Measurements from ENCODE around the gene KCNJ5.
"Not testable (repeated sequence)": the region's sequence is repeated elsewhere in the genome, so short reads cannot be mapped to it uniquely, and the experiment has no call there.

KCNJ5 gene

GRCh38 chr11:128915149-128915521, 24.0 kb downstream of the KCNJ5 start:
- DNase-seq = no peak

DNA sequence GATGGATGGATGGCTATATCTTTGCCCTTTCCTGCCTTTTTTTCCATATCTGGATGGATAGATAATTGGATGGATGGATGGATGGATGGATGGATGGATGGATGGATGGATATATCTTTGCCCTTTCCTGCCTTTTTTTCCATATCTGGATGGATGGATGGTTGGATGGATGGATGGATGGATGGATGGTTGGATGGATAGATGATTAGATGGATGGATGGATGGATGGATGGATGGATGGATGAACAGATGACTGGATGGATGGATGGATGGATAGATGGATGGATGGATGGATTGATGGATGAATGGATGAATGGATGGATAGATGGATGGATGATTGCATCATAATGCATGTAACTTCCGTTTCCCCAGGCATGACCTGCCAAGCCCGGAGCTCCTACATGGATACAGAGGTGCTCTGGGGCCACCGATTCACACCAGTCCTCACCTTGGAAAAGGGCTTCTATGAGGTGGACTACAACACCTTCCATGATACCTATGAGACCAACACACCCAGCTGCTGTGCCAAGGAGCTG, 24.9 kb downstream of the KCNJ5 start:
- DNase-seq = no peak

GRCh38 chr11:128916681-128917080, 25.5 kb downstream of the KCNJ5 start:
- no peak for DNase-seq

- DNase-seq = no peak
Observed at GRCh38 chr11:128917144-128917724, 26.1 kb downstream of the KCNJ5 start.

GRCh38 chr11:128919216-128919615, 28.1 kb downstream of the KCNJ5 start:
- no peak for DNase-seq

DNA sequence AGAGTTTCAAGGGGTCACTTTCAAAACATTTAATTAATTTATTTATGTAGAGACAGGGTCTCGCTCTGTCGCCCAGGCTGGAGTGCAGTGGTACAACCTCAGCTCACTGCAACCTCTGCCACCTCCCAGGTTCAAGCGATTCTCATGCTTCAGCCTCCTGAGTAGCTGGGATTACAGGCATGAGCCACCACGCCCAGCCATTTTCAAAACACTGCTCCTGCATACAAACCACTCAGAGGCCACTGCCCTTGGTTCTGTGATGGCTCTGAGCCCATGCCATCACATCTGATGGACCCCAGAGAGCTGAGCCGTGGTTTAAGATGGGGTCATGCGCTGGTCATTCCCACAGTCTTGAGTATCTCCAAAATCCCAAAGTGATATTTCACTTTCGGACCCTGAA, 28.5 kb downstream of the KCNJ5 start:
- DNase-seq = not testable (repeated sequence)

DNA sequence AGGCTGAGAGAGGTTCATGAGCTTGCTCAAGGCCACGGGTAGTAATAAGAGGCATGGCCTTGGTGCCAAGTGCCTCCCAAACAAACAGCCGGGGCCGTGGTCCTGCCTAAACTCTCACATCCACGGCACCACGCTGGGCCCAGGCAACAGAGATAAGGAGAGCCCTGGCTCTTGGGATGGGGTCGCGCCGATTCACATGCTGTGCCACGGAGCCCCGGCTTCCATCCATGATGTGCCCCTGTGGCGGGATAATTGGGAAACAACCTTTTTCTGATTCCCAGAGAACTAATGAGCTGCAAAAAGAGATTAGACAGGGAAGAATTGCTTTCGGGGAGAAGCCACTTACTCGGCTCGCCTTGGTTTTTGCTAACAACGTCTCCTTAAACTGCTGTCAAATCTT, 29.5 kb downstream of the KCNJ5 start:
- no peak for DNase-seq

GRCh38 chr11:128921793-128922192, 30.6 kb downstream of the KCNJ5 start:
- no peak for DNase-seq

- no peak for DNase-seq
Observed at GRCh38 chr11:128924104-128924503, 32.9 kb downstream of the KCNJ5 start.

- DNase-seq = no peak
Observed at GRCh38 chr11:128924510-128925249, 33.5 kb downstream of the KCNJ5 start.

- no peak for DNase-seq
Observed at GRCh38 chr11:128925250-128925600, 34.1 kb downstream of the KCNJ5 start.

GRCh38 chr11:128926000-128926399, 34.8 kb downstream of the KCNJ5 start:
- DNase-seq = no peak

DNA sequence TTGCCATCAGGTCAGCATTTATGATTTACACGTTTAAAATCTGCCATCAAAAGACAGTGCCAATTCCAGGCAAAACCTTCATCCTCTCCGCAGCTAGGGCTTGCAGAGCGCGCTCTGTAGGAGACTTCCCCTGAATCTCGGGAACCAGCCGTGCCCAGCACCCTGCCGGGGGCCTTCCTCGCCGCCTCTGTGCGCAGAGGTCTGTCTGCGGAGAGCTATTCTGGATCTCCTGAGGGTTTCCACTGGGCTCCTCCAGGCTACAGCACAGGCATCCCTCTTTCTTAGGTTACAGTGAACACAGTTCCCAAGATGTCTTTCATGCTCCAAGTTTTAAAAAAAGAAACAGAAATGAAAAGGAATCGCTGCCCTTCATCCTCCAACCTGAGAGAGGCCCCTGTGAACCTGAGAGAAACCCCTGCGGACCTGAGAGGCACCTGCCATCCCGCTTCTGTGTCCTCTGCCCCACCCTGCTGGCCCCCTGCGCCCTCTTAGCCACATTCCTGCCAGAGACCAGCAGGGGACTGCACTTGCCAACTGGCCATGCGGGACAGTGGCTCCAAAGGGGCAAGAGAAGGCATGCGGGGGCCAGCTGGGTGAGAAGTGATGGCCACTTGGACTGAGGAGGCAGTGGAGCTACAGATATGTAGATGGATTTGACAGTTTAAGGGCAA, 35.4 kb downstream of the KCNJ5 start:
- no peak for DNase-seq

DNA sequence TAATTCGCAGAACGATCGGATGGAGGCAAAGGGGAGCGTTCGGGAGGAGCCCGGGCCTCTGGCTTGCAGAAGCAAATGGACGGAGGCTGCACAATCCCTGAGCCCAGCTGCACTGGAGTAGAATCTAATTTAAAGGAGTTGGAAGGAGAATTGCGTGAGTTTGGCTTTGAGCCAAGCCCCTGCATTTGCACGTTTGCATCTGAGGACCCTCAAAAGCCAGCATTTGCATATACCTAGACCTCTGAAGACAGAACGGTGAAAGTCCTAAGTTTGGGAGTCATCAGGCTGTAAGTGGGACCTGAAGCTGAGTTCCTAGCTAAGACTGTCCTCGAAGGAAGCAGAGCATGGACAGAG, 35.9 kb downstream of the KCNJ5 start:
- no peak for DNase-seq

DNA sequence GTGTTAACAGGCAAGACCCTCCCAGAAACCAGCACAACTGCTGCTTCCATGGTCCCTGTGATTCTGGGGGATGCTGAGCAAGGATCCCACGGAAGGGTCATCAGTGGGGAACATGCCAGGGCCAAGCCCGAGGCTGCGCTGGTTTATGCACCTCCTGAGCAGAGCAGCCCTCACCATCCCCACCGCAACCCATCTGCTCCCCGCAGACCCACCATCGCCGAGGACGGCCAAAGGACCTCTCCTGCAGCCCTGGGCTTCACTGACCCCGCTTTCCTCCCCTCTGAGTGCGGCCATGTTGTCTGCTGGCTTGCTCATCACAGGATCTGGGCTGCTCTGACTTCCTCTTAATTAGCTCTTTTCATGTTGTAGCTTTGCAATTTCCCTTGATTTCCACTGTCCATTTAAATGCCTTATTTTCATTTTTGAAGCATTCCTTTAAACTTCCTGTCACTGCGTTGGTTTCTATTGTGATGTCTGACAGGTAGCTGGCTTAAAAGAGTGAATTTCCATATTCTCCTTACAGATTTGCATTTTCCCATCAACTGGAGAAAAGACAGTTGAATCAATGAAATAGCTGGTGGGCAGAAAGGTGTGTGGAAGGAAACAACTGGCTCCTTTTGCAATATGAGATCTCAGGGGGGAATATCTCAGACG, 36.7 kb downstream of the KCNJ5 start:
- DNase-seq = no peak

GRCh38 chr11:128928400-128928799, 37.2 kb downstream of the KCNJ5 start:
- no peak for DNase-seq

DNA sequence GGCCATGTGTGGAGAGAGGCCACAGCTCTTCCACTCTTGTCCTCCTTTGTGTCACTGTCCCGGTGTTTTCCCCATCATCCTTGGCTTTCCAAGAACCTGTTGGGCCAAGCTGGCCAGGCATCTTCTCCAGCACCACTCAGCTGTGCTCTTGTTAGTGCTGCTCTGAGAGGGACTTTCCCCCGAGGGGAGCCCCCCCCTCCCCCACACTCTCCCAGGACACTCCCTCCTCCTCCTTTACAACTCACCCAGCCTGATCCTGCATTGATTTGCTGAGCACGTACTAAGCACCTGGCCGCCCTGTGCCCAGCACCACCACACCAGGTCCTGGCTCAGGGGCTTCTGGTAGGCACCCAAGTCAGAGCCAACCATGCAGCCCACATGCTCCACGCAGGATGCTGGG, 38.3 kb downstream of the KCNJ5 start:
- no peak for DNase-seq

GRCh38 chr11:128929991-128930390, 38.8 kb downstream of the KCNJ5 start:
- DNase-seq = no peak

DNA sequence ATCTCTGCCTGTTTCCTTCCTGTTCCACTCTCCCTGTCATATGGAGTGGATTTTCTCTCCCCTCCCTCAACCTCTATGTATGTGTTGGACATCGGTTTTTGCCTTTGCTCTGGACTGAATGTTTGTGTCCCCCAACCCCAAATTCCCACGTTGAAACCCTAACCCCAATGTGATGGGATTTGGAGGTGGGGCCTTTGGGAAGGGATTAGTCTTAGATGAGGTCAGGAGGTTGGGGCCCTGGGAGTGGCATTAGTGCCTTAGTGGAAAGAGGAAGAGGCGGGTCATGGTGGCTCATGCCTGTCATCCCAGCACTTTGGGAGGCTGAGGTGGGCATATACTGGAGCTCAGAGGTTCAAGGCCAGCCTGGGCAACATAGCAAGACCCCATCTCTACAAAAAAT, 39.9 kb downstream of the KCNJ5 start:
- no peak for DNase-seq

DNA sequence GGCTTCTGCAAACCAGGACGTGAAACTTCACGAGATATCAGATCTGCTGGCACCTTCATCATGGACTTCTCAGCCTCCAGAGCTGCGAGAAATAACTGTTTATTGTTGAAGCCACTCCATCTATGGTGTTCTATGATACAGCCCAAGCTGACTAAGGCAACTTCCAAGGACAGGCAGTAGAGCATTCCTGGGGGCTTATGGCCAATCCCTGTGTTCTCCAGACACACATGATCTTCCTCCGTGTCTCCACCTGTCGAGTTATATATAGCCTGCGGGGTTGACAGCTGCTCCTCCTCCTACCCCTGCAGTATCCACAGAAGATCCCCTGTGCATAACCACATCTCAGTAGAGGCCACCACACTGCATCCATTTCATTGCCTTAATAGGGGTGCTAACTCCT, 40.5 kb downstream of the KCNJ5 start:
- no peak for DNase-seq

- no peak for DNase-seq
Observed at GRCh38 chr11:128933481-128934178, 42.5 kb downstream of the KCNJ5 start.

- no peak for DNase-seq
Observed at GRCh38 chr11:128934351-128934750, 43.2 kb downstream of the KCNJ5 start.

DNA sequence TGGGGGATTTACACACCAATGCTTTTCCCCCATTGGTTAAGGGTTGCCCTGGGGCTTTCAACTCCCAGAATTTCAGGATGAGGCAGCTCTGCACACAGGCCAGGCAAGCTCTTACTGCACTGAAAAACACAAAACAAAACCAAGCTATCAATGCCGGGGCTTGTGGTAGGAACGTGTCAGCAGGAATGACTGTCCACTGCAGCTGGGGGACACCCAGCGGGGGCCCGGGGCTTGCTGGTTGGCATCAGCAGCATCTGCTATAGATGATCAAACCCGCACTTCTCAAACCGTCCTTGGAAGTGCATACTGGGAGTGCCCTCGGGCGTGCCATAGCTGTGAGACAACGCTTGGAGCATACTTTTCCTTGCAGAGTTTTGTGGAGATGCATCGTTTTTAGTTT, 43.8 kb downstream of the KCNJ5 start:
- DNase-seq = no peak

All from NCI-H1436 treated with DMSO at 0.1 percent for 48 hours (cell line).